ENCODE results near the gene STPG1.

Gene STPG1

DNA sequence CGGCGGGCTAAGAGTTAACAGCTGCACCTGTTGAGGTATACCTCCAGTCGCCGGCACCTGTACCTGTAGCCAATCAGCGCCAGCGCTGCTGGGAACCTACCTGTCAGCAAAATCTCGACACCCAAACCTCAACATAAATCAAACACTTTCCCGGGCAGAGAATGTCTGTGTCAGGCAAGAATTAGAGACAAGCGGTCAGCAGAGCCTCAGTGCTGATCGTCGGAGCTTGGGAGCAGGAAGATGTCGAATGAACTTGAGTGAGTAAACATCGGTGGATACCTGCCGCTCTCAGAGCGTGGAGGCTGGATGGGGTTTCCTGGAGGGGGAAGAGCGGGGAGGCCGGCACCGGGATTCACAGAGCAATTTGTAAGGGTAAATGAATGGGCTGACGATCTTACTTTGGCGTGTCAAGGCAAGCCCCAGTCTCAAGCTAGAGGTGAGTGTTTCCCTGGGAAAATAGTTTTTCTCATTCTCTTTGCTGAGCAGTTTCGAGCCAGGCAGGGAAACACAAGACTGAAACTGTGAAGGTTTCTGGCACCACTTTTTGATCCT, 94.2 kb downstream of the STPG1 start, which contains the start of gene GRHL3:
TSS of gene GRHL3 (plus strand) at position 46 of the 552 bp plus-strand sequence. CDS start at position 241, 195 bp downstream.
- no peaks in the 10 kb centered on the region for H3K36me3 ChIP-seq (ENCODE audit: control insufficient read depth, low read depth, low read length)
- H3K27me3 ChIP-seq (ENCODE audit: control insufficient read depth, insufficient read depth, low read length) = peaks cover 60% of the 10 kb centered on the region
- peaks cover 16% of the 10 kb centered on the region for H3K4me1 ChIP-seq (ENCODE audit: control insufficient read depth, low read depth, low read length)
- H3K9ac ChIP-seq (ENCODE audit: low read length) = no peak within 1 kb of the TSS
- peak within 1 kb of the TSS; percentile 63 for H3K4me3 ChIP-seq (ENCODE audit: low read length)
- no peak within 1 kb of the TSS for H3K27ac ChIP-seq (ENCODE audit: low read length)
- H3K9me3 ChIP-seq (ENCODE audit: control insufficient read depth, low read depth, low read length) = no peaks in the 10 kb centered on the region

DNA sequence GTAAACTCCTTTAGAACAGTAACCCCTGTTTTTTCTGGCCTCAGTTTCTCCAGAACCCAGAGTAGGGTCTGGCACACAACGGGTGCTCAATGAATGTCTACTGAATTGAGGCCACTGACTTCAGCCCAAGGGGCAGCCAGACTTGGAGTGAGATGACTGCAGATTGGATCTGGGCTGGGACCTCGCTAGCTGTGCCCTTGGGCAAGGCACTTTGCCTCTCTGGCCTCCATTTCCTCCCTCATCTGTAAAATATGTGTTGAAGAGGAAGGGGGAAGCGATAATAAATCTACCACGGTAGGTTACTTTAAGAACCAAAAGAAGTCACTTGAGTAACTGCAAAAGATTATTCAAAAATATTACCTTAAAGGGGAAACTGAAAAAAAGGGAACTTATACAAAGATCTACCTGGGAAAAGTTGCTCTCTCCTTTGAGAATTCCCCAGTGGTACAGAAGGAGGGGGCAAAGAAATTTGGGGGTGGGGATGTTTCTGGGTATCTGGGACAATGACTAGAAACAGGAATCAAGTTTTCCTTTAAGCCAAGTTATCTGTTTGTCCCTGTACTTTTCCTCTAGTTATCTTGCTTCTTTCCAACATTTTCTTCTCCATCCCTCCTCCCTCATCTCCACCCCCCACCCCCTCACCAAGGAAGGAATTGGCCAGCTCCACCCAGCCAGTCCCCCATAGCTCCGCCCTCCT, 94.8 kb downstream of the STPG1 start:
- no peaks in the 10 kb centered on the region for H3K9me3 ChIP-seq (ENCODE audit: control insufficient read depth, low read depth, low read length)
- peaks cover 16% of the 10 kb centered on the region for H3K4me1 ChIP-seq (ENCODE audit: control insufficient read depth, low read depth, low read length)
- H3K36me3 ChIP-seq (ENCODE audit: control insufficient read depth, low read depth, low read length) = no peaks in the 10 kb centered on the region
- H3K9ac ChIP-seq (ENCODE audit: low read length) = no peak overlapping the region
- peak overlapping the region; percentile 63 for H3K4me3 ChIP-seq (ENCODE audit: low read length)
- no peak overlapping the region for H3K27ac ChIP-seq (ENCODE audit: low read length)
- peaks cover 54% of the 10 kb centered on the region for H3K27me3 ChIP-seq (ENCODE audit: control insufficient read depth, insufficient read depth, low read length)

DNA sequence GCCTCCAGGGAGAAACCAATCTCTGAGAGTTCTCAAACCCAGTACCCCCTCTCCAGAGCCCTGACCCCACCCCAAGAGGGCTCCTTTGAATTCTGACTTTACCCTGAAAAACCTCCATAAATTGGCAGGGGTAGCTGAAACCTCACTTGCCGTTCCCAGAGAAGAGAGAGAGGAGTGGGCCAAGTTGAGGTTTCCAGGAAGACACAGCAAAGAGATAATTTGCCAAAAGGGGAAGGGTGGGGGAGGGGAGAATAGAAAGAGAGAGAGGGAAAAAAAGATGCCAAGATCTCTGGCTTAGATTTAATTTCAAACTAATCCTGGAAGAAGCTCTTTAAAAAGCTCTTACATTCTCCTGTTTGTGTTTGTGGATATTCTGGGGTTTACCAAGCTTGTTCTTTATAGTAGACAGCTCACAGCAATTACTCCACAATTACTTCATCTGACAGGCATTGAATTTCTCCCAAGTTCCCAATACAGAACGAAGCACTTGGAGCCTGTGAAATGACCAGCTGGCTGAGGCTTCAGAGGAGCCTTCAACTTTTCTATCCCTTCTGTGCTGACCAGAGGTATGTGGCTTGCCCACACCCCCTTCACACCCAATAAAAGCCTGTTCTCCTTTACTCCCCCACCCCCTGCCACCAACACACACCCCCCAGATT, 95.5 kb downstream of the STPG1 start:
- Histone ChIP-seq H3K4me1 (ENCODE audit: control insufficient read depth, low read depth, low read length) (peaks cover 16% of the 10 kb centered on the region), H3K27me3 (ENCODE audit: control insufficient read depth, insufficient read depth, low read length) (peaks cover 47% of the 10 kb centered on the region), H3K27ac (ENCODE audit: low read length) (no peak overlapping the region), H3K4me3 (ENCODE audit: low read length) (no peak overlapping the region), H3K9me3 (ENCODE audit: control insufficient read depth, low read depth, low read length) (no peaks in the 10 kb centered on the region), H3K36me3 (ENCODE audit: control insufficient read depth, low read depth, low read length) (no peaks in the 10 kb centered on the region), H3K9ac (ENCODE audit: low read length) (no peak overlapping the region)

DNA sequence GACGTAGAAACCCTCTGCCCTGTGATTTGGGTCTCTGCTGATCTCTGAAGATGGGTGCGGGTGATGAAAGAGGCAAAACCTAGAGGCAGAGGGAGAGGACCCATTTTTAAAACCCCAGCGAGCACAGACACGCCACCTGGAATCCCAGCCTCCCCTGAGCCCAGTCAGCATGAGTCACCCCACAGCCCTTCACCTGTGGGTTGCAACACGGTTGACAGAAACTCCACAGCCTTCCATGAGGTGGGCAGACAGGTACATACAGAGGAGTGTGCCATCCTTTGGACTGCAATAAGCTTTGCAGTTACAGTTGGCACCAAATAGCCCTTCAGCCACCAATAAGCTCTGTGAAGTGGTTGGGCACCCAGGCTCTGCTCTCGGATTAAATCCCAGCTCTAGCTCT, 96.5 kb downstream of the STPG1 start:
- Histone ChIP-seq H3K27me3 (ENCODE audit: control insufficient read depth, insufficient read depth, low read length) (peaks cover 37% of the 10 kb centered on the region), H3K4me1 (ENCODE audit: control insufficient read depth, low read depth, low read length) (peaks cover 25% of the 10 kb centered on the region), H3K27ac (ENCODE audit: low read length) (no peak overlapping the region)

DNA sequence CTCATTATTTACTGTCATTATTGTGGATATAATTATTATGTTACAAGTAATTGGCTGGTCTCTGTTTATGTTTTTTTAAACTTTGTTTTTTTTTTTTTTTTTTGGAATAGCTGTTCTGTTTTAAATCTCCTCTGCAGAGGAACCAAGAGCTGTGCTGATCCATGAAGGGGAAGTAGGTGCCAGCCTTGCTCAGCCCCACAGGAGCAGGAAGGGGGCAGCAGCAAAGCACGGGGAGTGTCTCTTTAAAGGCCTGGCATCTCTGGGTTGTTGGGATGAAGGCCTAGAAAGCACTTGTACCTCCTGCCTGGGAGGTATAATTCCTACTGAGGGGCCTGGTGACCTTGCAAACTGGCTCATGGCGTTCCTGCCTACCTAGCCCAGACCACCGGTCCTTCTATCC, 96.9 kb downstream of the STPG1 start:
- Histone ChIP-seq H3K9me3 (ENCODE audit: control insufficient read depth, low read depth, low read length) (no peaks in the 10 kb centered on the region), H3K27me3 (ENCODE audit: control insufficient read depth, insufficient read depth, low read length) (peaks cover 33% of the 10 kb centered on the region), H3K4me3 (ENCODE audit: low read length) (no peak overlapping the region), H3K36me3 (ENCODE audit: control insufficient read depth, low read depth, low read length) (no peaks in the 10 kb centered on the region), H3K4me1 (ENCODE audit: control insufficient read depth, low read depth, low read length) (peaks cover 26% of the 10 kb centered on the region), H3K9ac (ENCODE audit: low read length) (no peak overlapping the region), H3K27ac (ENCODE audit: low read length) (no peak overlapping the region)

More for the DNA sequence above, 96.5 kb downstream of the STPG1 start:
- H3K9ac ChIP-seq (ENCODE audit: low read length) = no peak overlapping the region
- H3K36me3 ChIP-seq (ENCODE audit: control insufficient read depth, low read depth, low read length) = no peaks in the 10 kb centered on the region
- no peaks in the 10 kb centered on the region for H3K9me3 ChIP-seq (ENCODE audit: control insufficient read depth, low read depth, low read length)
- H3K4me3 ChIP-seq (ENCODE audit: low read length) = no peak overlapping the region

DNA sequence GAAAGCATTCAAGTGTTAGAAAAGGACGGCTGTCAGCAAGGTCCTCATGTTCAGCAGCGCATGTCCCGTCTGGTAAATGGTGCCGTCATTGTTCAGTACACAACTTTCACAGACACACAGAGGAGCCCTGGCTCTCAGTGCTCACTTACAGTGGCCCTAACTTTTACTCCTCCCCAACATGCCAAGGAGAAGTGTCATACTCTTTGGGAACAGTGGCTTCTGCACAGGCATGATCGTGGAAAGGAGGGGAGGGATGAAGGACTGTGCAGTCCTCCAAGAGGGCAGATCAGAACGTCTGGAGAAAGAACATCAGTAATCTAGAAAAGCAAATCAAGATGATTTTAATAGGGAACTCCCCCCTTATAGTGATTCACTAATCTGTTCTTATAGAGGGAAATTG, 98.2 kb downstream of the STPG1 start:
- Histone ChIP-seq H3K9me3 (ENCODE audit: control insufficient read depth, low read depth, low read length) (no peaks in the 10 kb centered on the region), H3K27ac (ENCODE audit: low read length) (no peak overlapping the region), H3K4me1 (ENCODE audit: control insufficient read depth, low read depth, low read length) (peaks cover 26% of the 10 kb centered on the region), H3K4me3 (ENCODE audit: low read length) (no peak overlapping the region), H3K36me3 (ENCODE audit: control insufficient read depth, low read depth, low read length) (no peaks in the 10 kb centered on the region), H3K9ac (ENCODE audit: low read length) (no peak overlapping the region), H3K27me3 (ENCODE audit: control insufficient read depth, insufficient read depth, low read length) (peaks cover 20% of the 10 kb centered on the region)

DNA sequence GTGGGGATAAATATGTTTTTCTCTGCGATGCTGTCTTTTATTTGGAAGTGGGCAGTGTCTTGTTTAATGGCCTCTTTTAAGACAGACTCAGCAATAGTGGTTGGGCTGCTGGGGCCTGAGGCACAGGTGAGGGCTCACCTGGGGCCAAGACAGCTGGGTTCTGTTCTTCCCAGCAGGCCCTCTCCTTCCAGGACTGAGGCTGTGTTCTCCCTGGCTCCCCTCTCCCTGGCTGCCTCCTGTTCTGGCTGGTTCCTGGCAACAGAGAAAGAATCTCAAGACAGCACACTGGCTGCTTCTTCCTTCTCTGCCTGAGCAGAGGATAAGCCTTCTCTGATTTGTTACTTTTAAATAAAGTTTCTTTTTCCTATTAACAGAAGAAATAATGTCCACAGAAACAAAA, 101.8 kb downstream of the STPG1 start:
- no peaks in the 10 kb centered on the region for H3K27me3 ChIP-seq (ENCODE audit: control insufficient read depth, insufficient read depth, low read length)
- H3K36me3 ChIP-seq (ENCODE audit: control insufficient read depth, low read depth, low read length) = no peaks in the 10 kb centered on the region
- H3K4me1 ChIP-seq (ENCODE audit: control insufficient read depth, low read depth, low read length) = peaks cover 39% of the 10 kb centered on the region
- no peak overlapping the region for H3K9ac ChIP-seq (ENCODE audit: low read length)
- no peak overlapping the region for H3K4me3 ChIP-seq (ENCODE audit: low read length)
- H3K27ac ChIP-seq (ENCODE audit: low read length) = no peak overlapping the region
- H3K9me3 ChIP-seq (ENCODE audit: control insufficient read depth, low read depth, low read length) = no peaks in the 10 kb centered on the region

DNA sequence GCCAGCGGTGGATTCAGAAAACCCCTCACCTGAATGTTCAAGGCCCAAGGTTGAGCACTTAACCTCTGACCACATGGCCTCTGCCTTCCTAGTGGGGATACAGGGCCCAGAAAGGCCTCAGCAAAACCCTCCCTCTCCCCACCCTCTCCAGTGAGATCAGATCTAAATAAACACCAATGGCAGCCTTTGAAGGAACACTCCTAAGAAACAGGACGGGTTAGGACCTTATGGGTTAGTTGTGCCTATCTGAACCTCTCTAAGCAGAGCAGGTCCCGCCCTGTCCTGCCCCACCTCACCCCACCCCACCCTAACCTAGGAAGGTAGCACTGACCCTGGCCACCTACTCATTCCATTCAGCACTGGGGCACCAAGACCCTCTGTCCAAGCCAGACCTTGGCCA, 102.3 kb downstream of the STPG1 start:
- Histone ChIP-seq H3K27me3 (ENCODE audit: control insufficient read depth, insufficient read depth, low read length) (no peaks in the 10 kb centered on the region), H3K4me3 (ENCODE audit: low read length) (no peak overlapping the region), H3K36me3 (ENCODE audit: control insufficient read depth, low read depth, low read length) (no peaks in the 10 kb centered on the region), H3K9ac (ENCODE audit: low read length) (no peak overlapping the region), H3K27ac (ENCODE audit: low read length) (no peak overlapping the region), H3K4me1 (ENCODE audit: control insufficient read depth, low read depth, low read length) (peaks cover 39% of the 10 kb centered on the region), H3K9me3 (ENCODE audit: control insufficient read depth, low read depth, low read length) (no peaks in the 10 kb centered on the region)

DNA sequence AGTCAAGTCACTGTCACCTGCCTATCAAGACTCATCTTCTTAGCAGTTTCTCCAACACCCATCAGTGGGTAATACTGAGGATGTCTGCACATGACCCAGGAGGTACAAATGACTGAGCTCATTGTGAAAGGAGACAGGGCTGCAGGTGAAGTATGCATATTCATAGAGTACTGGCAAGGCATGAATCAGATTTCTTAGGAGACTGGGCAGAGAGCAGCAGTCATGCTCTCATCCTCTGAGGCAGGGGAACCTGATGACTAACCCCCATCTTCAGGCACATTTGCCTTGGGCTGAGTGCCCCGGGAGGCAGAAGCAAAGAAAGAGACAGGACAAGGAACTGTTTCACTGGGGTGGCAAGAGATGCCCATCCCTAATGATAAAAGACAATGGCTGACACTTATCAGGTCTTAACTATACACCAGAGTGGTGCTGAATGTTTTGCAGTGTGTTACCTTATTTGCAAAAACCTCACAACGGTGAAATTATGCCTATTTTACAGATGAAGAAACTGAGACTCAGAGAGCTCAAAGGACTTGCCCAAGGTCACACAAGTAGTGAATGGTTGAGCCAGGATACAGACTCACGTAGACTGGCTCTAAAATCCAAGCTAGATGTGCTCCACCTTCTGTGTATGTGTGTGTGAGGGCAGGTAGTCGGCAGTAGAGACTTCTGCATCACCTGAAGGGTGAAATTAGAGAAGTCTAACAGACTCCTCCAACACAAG, 103.7 kb downstream of the STPG1 start:
- Histone ChIP-seq H3K27ac (ENCODE audit: low read length) (no peak overlapping the region), H3K9ac (ENCODE audit: low read length) (no peak overlapping the region), H3K36me3 (ENCODE audit: control insufficient read depth, low read depth, low read length) (no peaks in the 10 kb centered on the region), H3K9me3 (ENCODE audit: control insufficient read depth, low read depth, low read length) (no peaks in the 10 kb centered on the region), H3K27me3 (ENCODE audit: control insufficient read depth, insufficient read depth, low read length) (no peaks in the 10 kb centered on the region), H3K4me1 (ENCODE audit: control insufficient read depth, low read depth, low read length) (peaks cover 42% of the 10 kb centered on the region), H3K4me3 (ENCODE audit: low read length) (no peak overlapping the region)

DNA sequence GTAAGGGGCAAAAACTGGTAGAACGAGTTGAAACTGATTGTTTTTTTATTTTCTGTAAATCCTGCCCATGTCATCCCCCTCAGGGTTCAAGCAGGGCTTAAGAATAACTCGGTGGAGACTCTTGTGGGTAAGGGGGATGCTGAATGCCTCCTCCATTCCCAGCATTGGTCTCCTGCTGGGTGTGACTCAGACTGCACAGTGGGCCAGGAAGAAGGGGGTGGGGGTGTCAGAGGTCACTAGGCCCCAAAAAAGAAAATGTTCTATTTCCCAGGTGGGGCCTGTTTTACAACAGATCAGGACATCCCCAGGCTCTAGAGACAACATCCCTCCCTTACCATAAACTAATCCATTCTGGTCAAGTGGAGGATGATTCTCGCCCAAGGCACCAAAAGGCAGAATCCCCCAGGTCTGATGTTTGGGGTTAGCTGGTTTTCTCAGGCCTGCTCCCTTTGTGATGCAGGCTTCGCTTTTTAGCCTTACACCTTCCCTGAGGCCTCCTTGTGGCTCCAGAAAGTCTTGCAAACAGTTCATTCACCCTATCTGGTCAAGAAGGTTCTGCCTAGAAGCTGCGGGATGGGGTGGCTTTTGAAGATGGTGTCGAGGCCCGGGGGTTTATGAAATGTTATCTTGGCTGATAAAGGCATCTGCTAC, 105.1 kb downstream of the STPG1 start:
- H3K9me3 ChIP-seq (ENCODE audit: control insufficient read depth, low read depth, low read length) = no peaks in the 10 kb centered on the region
- H3K27ac ChIP-seq (ENCODE audit: low read length) = peak overlapping the region; percentile 25
- H3K36me3 ChIP-seq (ENCODE audit: control insufficient read depth, low read depth, low read length) = no peaks in the 10 kb centered on the region
- peaks cover 46% of the 10 kb centered on the region for H3K4me1 ChIP-seq (ENCODE audit: control insufficient read depth, low read depth, low read length)
- H3K27me3 ChIP-seq (ENCODE audit: control insufficient read depth, insufficient read depth, low read length) = no peaks in the 10 kb centered on the region
- H3K4me3 ChIP-seq (ENCODE audit: low read length) = peak overlapping the region; percentile 0
- H3K9ac ChIP-seq (ENCODE audit: low read length) = no peak overlapping the region
